Measurements from ENCODE around the gene CTTNBP2. TPM values are rescaled to one million over a fixed set of nuclear protein-coding genes. Genes with fewer than 3 reads are reported as not detected.
A peak's percentile ranks its signal among the peaks of the same experiment; 100 is the strongest.

The CTTNBP2 gene
- total RNA-seq, 1 donor from 2014 or later, result 9.5 TPM

DNA sequence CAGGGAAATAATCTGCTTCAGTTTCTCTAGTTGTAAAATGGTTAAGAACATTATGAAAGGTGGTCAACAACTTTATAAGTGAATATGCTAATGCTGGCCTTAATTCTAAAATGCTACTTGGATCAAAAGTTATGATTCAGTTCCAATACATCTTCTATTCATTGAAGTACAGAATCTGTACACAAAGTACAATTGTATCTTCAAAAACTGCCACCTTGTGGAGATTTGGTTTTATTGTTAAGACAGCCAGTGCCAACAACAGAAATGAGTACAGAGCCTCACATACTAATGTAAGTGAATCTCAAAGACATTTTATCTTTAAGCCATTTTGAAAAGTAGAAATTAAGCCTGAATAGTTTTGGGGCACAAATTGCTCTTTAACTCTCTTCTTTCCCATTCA, 199.4 kb downstream of the CTTNBP2 start:
- TF ChIP-seq, protein P1, sequence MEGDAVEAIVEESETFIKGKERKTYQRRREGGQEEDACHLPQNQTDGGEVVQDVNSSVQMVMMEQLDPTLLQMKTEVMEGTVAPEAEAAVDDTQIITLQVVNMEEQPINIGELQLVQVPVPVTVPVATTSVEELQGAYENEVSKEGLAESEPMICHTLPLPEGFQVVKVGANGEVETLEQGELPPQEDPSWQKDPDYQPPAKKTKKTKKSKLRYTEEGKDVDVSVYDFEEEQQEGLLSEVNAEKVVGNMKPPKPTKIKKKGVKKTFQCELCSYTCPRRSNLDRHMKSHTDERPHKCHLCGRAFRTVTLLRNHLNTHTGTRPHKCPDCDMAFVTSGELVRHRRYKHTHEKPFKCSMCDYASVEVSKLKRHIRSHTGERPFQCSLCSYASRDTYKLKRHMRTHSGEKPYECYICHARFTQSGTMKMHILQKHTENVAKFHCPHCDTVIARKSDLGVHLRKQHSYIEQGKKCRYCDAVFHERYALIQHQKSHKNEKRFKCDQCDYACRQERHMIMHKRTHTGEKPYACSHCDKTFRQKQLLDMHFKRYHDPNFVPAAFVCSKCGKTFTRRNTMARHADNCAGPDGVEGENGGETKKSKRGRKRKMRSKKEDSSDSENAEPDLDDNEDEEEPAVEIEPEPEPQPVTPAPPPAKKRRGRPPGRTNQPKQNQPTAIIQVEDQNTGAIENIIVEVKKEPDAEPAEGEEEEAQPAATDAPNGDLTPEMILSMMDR (IDR thresholded peaks at IDR 0.05; ENCODE audit: unreplicated experiment), result peak; percentile 45
- Mint-ChIP-seq H3K9me3 (ENCODE audit: low read depth) (no peaks in the 10 kb centered on the region), H3K36me3 (ENCODE audit: insufficient read depth) (no peaks in the 10 kb centered on the region), H3K4me3 (ENCODE audit: low read depth) (peak overlapping the region; percentile 8), H3K27ac (peak overlapping the region; percentile 82), H3K4me1 (ENCODE audit: low read depth) (peaks cover 37% of the 10 kb centered on the region), H3K27me3 (peaks cover 3% of the 10 kb centered on the region)
- DNase-seq (ENCODE audit: low spot score, unreplicated experiment), result no peak

DNA sequence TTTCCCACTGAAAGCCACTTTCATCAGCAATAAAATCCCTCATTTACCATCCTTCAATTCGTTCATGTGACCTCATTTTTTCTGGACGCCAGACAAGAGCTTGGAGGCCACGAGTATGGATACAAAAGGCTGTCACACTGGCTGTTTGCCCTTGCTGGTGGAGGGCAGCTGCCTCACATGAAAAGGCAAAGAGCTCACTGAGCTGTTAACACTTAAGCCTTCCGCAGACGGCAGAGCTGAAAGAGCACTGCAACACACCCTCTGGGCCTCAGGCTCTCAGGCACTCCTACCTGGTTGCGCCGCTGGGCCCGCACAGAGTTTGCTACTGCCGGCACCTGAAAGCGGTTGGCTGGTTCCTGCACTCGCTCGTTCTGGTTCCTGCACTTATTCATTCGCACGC, 199.9 kb downstream of the CTTNBP2 start:
- peaks cover 3% of the 10 kb centered on the region for H3K27me3 Mint-ChIP-seq
- H3K4me1 Mint-ChIP-seq (ENCODE audit: low read depth), result peaks cover 37% of the 10 kb centered on the region

DNA sequence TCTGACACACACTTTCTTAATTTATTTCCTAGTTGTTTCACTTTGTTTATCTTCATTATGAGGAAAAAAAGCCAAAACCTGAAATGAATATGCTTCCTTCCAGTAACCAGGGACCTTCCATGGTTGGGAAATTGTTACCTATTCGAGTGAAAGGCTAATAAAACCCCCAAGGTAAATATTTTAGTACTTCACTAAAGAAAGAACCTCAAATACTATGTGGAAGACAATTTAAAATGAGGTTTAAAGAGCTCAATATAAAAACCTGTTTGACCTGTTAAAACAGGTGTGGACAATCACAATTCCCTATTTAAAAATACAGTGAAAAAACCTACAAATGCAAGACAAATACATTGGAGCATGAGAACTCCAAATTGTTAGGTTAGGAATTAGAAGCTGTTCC, 200.8 kb downstream of the CTTNBP2 start:
- DNase-seq (ENCODE audit: low spot score, unreplicated experiment), result no peak
- Mint-ChIP-seq H3K27me3 (peaks cover 5% of the 10 kb centered on the region), H3K27ac (peak overlapping the region; percentile 82), H3K9me3 (ENCODE audit: low read depth) (no peaks in the 10 kb centered on the region), H3K4me1 (ENCODE audit: low read depth) (peaks cover 37% of the 10 kb centered on the region), H3K36me3 (ENCODE audit: insufficient read depth) (no peaks in the 10 kb centered on the region), H3K4me3 (ENCODE audit: low read depth) (no peak overlapping the region)
- TF ChIP-seq, protein P1 (IDR thresholded peaks at IDR 0.05; ENCODE audit: unreplicated experiment), result no peak

More for the DNA sequence above, 199.9 kb downstream of the CTTNBP2 start:
- TF ChIP-seq, protein P1 (IDR thresholded peaks at IDR 0.05; ENCODE audit: unreplicated experiment), result no peak
- H3K9me3 Mint-ChIP-seq (ENCODE audit: low read depth), result no peaks in the 10 kb centered on the region
- peak; percentile 16 for DNase-seq (ENCODE audit: low spot score, unreplicated experiment)
- H3K27ac Mint-ChIP-seq, result peak overlapping the region; percentile 82
- H3K36me3 Mint-ChIP-seq (ENCODE audit: insufficient read depth), result no peaks in the 10 kb centered on the region
- peak overlapping the region; percentile 39 for H3K4me3 Mint-ChIP-seq (ENCODE audit: low read depth)

DNA sequence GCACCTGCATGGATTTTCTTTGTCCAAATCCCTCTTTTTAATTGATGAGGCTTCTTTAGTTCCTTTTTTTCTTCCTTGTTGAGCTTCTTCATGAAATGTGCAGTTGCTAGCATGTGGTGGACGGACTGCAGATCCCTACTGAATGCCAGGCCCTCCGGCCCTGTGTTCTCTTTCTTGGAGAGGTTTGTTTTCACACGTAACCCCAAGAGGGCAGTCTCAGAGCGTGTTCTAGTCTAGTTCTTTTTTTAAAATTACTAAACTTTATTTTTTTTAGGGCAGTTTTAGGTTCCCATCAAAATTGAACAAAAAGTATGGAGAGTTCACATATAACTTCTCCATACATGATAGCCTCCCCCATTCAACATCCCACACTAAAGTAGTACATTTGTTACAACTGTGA, 203.4 kb downstream of the CTTNBP2 start:
- H3K4me1 Mint-ChIP-seq (ENCODE audit: low read depth), result peaks cover 26% of the 10 kb centered on the region
- DNase-seq (ENCODE audit: low spot score, unreplicated experiment), result no peak
- H3K9me3 Mint-ChIP-seq (ENCODE audit: low read depth), result no peaks in the 10 kb centered on the region
- H3K27ac Mint-ChIP-seq, result no peak overlapping the region
- TF ChIP-seq, protein P1 (IDR thresholded peaks at IDR 0.05; ENCODE audit: unreplicated experiment), result peak; percentile 23
- no peaks in the 10 kb centered on the region for H3K36me3 Mint-ChIP-seq (ENCODE audit: insufficient read depth)
- peaks cover 6% of the 10 kb centered on the region for H3K27me3 Mint-ChIP-seq
- H3K4me3 Mint-ChIP-seq (ENCODE audit: low read depth), result no peak overlapping the region

DNA sequence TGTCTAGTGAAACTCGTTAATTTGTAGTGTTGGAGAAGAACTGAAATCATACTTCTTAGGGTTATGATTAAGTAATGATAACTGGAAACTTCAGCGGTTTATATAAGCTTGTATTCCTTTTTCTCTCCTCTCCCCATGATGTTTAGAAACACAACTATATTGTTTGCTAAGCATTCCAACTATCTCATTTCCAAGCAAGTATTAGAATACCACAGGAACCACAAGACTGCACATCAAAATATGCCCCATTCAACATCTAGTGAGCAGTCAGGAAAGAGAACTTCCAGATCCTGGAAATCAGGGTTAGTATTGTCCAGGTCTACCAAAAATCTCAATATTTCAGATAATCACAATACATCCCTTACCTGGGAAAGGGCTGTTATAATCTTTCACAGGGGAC, 205.8 kb downstream of the CTTNBP2 start:
- no peaks in the 10 kb centered on the region for H3K36me3 Mint-ChIP-seq (ENCODE audit: insufficient read depth)
- peaks cover 6% of the 10 kb centered on the region for H3K27me3 Mint-ChIP-seq
- DNase-seq (ENCODE audit: low spot score, unreplicated experiment), result no peak
- peaks cover 12% of the 10 kb centered on the region for H3K4me1 Mint-ChIP-seq (ENCODE audit: low read depth)
- no peak overlapping the region for H3K4me3 Mint-ChIP-seq (ENCODE audit: low read depth)
- peaks cover 3% of the 10 kb centered on the region for H3K9me3 Mint-ChIP-seq (ENCODE audit: low read depth)
- TF ChIP-seq, protein P1 (IDR thresholded peaks at IDR 0.05; ENCODE audit: unreplicated experiment), result no peak
- H3K27ac Mint-ChIP-seq, result no peak overlapping the region
